ENCODE results near the gene PLXNA4. TPM values are rescaled to one million over a fixed set of nuclear protein-coding genes. Genes with fewer than 3 reads are reported as not detected.

The PLXNA4 gene
- total RNA-seq, 1 donor from 2014 or later: 21.7 TPM

- H3K27ac Mint-ChIP-seq (ENCODE audit: unreplicated experiment): no peak overlapping the region
- peaks cover 9% of the 10 kb centered on the region for H3K27me3 Mint-ChIP-seq (ENCODE audit: low read depth)
- TF ChIP-seq, protein P1, sequence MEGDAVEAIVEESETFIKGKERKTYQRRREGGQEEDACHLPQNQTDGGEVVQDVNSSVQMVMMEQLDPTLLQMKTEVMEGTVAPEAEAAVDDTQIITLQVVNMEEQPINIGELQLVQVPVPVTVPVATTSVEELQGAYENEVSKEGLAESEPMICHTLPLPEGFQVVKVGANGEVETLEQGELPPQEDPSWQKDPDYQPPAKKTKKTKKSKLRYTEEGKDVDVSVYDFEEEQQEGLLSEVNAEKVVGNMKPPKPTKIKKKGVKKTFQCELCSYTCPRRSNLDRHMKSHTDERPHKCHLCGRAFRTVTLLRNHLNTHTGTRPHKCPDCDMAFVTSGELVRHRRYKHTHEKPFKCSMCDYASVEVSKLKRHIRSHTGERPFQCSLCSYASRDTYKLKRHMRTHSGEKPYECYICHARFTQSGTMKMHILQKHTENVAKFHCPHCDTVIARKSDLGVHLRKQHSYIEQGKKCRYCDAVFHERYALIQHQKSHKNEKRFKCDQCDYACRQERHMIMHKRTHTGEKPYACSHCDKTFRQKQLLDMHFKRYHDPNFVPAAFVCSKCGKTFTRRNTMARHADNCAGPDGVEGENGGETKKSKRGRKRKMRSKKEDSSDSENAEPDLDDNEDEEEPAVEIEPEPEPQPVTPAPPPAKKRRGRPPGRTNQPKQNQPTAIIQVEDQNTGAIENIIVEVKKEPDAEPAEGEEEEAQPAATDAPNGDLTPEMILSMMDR (conservative IDR thresholded peaks at IDR 0.05): no peak
- no peak for DNase-seq (ENCODE audit: low read depth, low spot score)
- H3K4me1 Mint-ChIP-seq: peaks cover 27% of the 10 kb centered on the region
- H3K4me3 Mint-ChIP-seq: no peak overlapping the region
- H3K36me3 Mint-ChIP-seq (ENCODE audit: low read depth): no peaks in the 10 kb centered on the region
- H3K9me3 Mint-ChIP-seq: peaks cover 3% of the 10 kb centered on the region
Measured at GRCh38 chr7:132355048-132355447, 221.2 kb downstream of the PLXNA4 start.

DNA sequence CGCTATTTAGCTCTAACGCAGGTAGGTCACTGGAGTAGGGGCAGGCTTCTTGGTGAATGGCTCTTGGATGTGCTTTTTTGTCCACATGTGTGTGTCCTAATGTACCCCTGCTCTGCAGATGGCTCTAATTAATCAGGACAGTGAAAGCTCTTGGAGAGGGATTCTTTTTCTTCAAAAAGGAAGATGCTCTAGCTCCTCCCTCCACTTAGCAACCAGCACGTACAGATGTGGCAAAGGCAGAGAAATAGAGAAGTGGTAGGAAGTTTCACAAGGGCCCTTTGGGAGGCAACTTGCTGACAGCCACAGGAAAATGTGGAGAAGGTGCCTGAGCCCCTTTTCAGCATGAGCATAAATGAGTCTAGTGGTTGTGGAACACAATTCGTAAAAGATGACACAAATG, 221.7 kb downstream of the PLXNA4 start:
- TF ChIP-seq, protein P1 (conservative IDR thresholded peaks at IDR 0.05): no peak

DNA sequence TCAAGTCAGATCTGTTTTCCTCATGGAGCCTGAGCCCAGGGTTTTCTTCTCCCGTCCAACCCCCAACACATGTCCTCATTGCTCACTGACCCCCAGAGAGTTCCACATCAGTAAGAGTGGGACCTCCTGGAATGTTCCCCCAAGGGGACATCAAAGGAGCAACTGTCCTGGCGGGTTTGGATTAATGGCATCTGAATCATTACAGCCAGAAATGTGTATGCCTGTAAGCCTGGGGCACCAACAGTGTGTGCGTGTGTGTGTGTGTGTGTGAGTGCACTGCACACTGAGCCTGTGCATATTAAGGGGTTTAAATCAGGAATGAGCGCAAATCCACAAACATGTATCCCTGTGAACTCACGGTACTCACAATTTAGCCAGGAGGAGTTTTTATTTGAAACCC, 222.3 kb downstream of the PLXNA4 start:
- Mint-ChIP-seq H3K36me3 (ENCODE audit: low read depth) (no peaks in the 10 kb centered on the region), H3K4me3 (no peak overlapping the region), H3K4me1 (peaks cover 27% of the 10 kb centered on the region), H3K27me3 (ENCODE audit: low read depth) (peaks cover 9% of the 10 kb centered on the region), H3K27ac (ENCODE audit: unreplicated experiment) (no peak overlapping the region), H3K9me3 (peaks cover 3% of the 10 kb centered on the region)
- TF ChIP-seq, protein P1 (conservative IDR thresholded peaks at IDR 0.05): no peak
- DNase-seq (ENCODE audit: low read depth, low spot score): no peak

More for the DNA sequence above, 221.7 kb downstream of the PLXNA4 start:
- Mint-ChIP-seq H3K27me3 (ENCODE audit: low read depth) (peaks cover 9% of the 10 kb centered on the region), H3K27ac (ENCODE audit: unreplicated experiment) (no peak overlapping the region), H3K9me3 (peaks cover 3% of the 10 kb centered on the region), H3K4me1 (peaks cover 27% of the 10 kb centered on the region), H3K4me3 (no peak overlapping the region), H3K36me3 (ENCODE audit: low read depth) (no peaks in the 10 kb centered on the region)
- no peak for DNase-seq (ENCODE audit: low read depth, low spot score)

GRCh38 chr7:132352800-132353199, 223.5 kb downstream of the PLXNA4 start:
- TF ChIP-seq, protein P1 (conservative IDR thresholded peaks at IDR 0.05): no peak
- H3K4me1 Mint-ChIP-seq: peaks cover 23% of the 10 kb centered on the region
- no peak overlapping the region for H3K27ac Mint-ChIP-seq (ENCODE audit: unreplicated experiment)
- peaks cover 3% of the 10 kb centered on the region for H3K9me3 Mint-ChIP-seq
- no peaks in the 10 kb centered on the region for H3K36me3 Mint-ChIP-seq (ENCODE audit: low read depth)
- DNase-seq (ENCODE audit: low read depth, low spot score): no peak
- no peak overlapping the region for H3K4me3 Mint-ChIP-seq
- H3K27me3 Mint-ChIP-seq (ENCODE audit: low read depth): peaks cover 9% of the 10 kb centered on the region

DNA sequence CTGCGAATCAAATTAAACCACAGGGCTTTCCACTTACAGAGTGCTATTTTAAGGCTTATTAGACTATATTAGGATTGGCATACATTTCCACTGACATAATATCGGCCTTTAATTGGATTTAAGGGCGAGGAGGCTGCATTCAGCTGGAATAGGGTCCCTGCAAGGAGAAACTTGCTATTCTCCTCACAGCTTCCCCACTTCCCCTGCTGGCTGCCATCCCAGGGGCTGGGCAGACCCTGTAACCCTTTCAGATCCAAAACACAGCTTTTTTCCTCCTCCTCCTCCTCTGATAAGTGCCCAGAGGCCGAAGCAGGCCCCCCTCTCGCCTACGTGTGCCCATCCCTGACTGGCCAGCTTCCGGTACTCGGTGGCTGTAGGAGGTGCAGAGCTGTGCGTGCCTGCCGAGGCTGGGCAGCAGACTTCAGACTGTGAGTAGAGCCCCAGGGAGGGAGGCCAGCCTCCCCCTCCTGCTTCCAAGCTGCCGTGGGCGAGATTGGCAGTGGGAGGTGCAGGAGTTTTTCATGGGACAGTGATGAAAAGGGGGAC, 224.2 kb downstream of the PLXNA4 start:
- peaks cover 3% of the 10 kb centered on the region for H3K9me3 Mint-ChIP-seq
- H3K4me1 Mint-ChIP-seq: peaks cover 29% of the 10 kb centered on the region
- peaks cover 9% of the 10 kb centered on the region for H3K27me3 Mint-ChIP-seq (ENCODE audit: low read depth)
- DNase-seq (ENCODE audit: low read depth, low spot score): no peak
- H3K4me3 Mint-ChIP-seq: no peak overlapping the region
- H3K27ac Mint-ChIP-seq (ENCODE audit: unreplicated experiment): peak overlapping the region; percentile 54
- H3K36me3 Mint-ChIP-seq (ENCODE audit: low read depth): no peaks in the 10 kb centered on the region
- TF ChIP-seq, protein P1 (conservative IDR thresholded peaks at IDR 0.05): no peak
